Neuronal stem cell (in vitro differentiated cells): Measurements from ENCODE around the gene TUBE1.
A peak's percentile ranks its signal among the peaks of the same experiment; 100 is the strongest.
"Not testable (repeated sequence)": the region's sequence is repeated elsewhere in the genome, so short reads cannot be mapped to it uniquely, and the experiment has no call there.

ENCODE experiments used
- DNase-seq: peaks from one replicate; pipeline ENCODE4 v3.0.0-alpha.2; 2013; ENCODE audit warnings: low spot score
- H2AFZ ChIP-seq: one replicate; pipeline ENCODE4 v1.6.1; 2013; ENCODE audit warnings: mild to moderate bottlenecking, low read length, inconsistent platforms
- H2AK5ac ChIP-seq: 2 replicates; pipeline ENCODE4 v1.6.1; 2013; ENCODE audit warnings: low read depth, mild to moderate bottlenecking, inconsistent platforms, low read length, moderate library complexity, mixed read lengths
- H2BK120ac ChIP-seq: 2 replicates; pipeline ENCODE4 v1.6.1; 2013; ENCODE audit warnings: low read depth, mild to moderate bottlenecking, inconsistent platforms, low read length, moderate library complexity, mixed read lengths
- H2BK12ac ChIP-seq: one replicate; pipeline ENCODE4 v1.6.1; 2013; ENCODE audit warnings: low read length, inconsistent platforms
- H2BK15ac ChIP-seq: 2 replicates; pipeline ENCODE4 v1.6.1; 2013; ENCODE audit warnings: mild to moderate bottlenecking, low read length, inconsistent platforms, mixed read lengths
- H2BK5ac ChIP-seq: one replicate; pipeline ENCODE4 v1.6.1; 2013; ENCODE audit warnings: inconsistent platforms, mild to moderate bottlenecking, low read length, moderate library complexity
- H3K14ac ChIP-seq: one replicate; pipeline ENCODE4 v1.6.1; 2013; ENCODE audit warnings: low read length, inconsistent platforms
- H3K18ac ChIP-seq: 2 replicates; pipeline ENCODE4 v1.6.1; 2013; ENCODE audit warnings: low read length, inconsistent platforms
- H3K23ac ChIP-seq: 2 replicates; pipeline ENCODE4 v1.6.1; 2013; ENCODE audit warnings: low read depth, mild to moderate bottlenecking, mixed read lengths, low read length, inconsistent platforms; ENCODE audit not compliant: poor library complexity
- H3K27ac ChIP-seq: replicated peaks from 3 replicates; pipeline ENCODE4 v1.5.1; 2013; ENCODE audit warnings: low read length, inconsistent platforms
- H3K27me3 ChIP-seq, 3 experiments: 2 replicates each; pipeline ENCODE4 v1.6.1; 2013; ENCODE audit warnings: low read length in 3 of 3, mild to moderate bottlenecking in 2 of 3, inconsistent platforms in 1 of 3, low read depth in 1 of 3, mixed read lengths in 1 of 3, moderate library complexity in 1 of 3; ENCODE audit not compliant: control insufficient read depth in 3 of 3, insufficient read depth in 3 of 3
- H3K36me3 ChIP-seq, 2 donors: replicated peaks in 1 of 2; 2 replicates each; pipeline ENCODE4 v1.6.1; 2013; ENCODE audit warnings: low read length in 2 of 2; ENCODE audit not compliant: control insufficient read depth in 2 of 2, insufficient read depth in 2 of 2
- H3K4ac ChIP-seq: 2 replicates; pipeline ENCODE4 v1.6.1; 2013; ENCODE audit warnings: inconsistent platforms, mild to moderate bottlenecking, low read length, moderate library complexity
- H3K4me1 ChIP-seq, 2 donors: 1 replicate in 1 of 2; 2 replicates in 1 of 2; pipeline ENCODE4 v1.6.1; 2013; ENCODE audit warnings: low read length in 2 of 2, low read depth in 1 of 2; ENCODE audit not compliant: control insufficient read depth in 2 of 2, insufficient read depth in 1 of 2
- H3K4me2 ChIP-seq: one replicate; pipeline ENCODE4 v1.6.1; 2013; ENCODE audit warnings: mild to moderate bottlenecking, low read length, inconsistent platforms; ENCODE audit not compliant: insufficient read depth, poor library complexity, severe bottlenecking
- H3K4me3 ChIP-seq, 2 donors: 2 replicates each; pipeline ENCODE4 v1.5.1; 2013; ENCODE audit warnings: low read length in 2 of 2, mild to moderate bottlenecking in 2 of 2, inconsistent platforms in 1 of 2, moderate library complexity in 1 of 2
- H3K79me1 ChIP-seq: one replicate; pipeline ENCODE4 v1.6.1; 2013; ENCODE audit warnings: low read depth, mild to moderate bottlenecking, inconsistent platforms, low read length, moderate library complexity
- H3K9ac ChIP-seq: one replicate; pipeline ENCODE4 v1.6.1; 2013; ENCODE audit warnings: mild to moderate bottlenecking, low read depth, low read length, inconsistent platforms; ENCODE audit not compliant: poor library complexity
- H3K9me3 ChIP-seq, 2 donors: replicated peaks in 1 of 2; 2 replicates each; pipeline versions ENCODE3 to v1.6.1; 2013; ENCODE audit warnings: low read length in 2 of 2, mild to moderate bottlenecking in 2 of 2, inconsistent platforms in 1 of 2, low read depth in 1 of 2, mixed read lengths in 1 of 2, moderate library complexity in 1 of 2; ENCODE audit not compliant: control insufficient read depth in 2 of 2, insufficient read depth in 1 of 2
- H4K8ac ChIP-seq: one replicate; pipeline ENCODE4 v1.6.1; 2013; ENCODE audit warnings: low read depth, mild to moderate bottlenecking, inconsistent platforms, low read length, moderate library complexity
- H4K91ac ChIP-seq: one replicate; pipeline ENCODE4 v1.6.1; 2013; ENCODE audit warnings: low read length, low read depth, mild to moderate bottlenecking, inconsistent platforms; ENCODE audit not compliant: poor library complexity
- WGBS, 2 donors: extraction: QIAGEN DNeasy Blood & Tissue Kit; methylation state at CpG; one replicate each; pipeline ENCODE4 v1.1.7; 2013; ENCODE audit warnings: missing lambda C conversion rate in 2 of 2, mixed read lengths in 1 of 2; ENCODE audit not compliant: insufficient read length in 2 of 2, insufficient replicate concordance in 1 of 2; ENCODE audit errors: extremely low coverage in 2 of 2; 5-methylcytosine and 5-hydroxymethylcytosine counted together

TUBE1 gene

DNA sequence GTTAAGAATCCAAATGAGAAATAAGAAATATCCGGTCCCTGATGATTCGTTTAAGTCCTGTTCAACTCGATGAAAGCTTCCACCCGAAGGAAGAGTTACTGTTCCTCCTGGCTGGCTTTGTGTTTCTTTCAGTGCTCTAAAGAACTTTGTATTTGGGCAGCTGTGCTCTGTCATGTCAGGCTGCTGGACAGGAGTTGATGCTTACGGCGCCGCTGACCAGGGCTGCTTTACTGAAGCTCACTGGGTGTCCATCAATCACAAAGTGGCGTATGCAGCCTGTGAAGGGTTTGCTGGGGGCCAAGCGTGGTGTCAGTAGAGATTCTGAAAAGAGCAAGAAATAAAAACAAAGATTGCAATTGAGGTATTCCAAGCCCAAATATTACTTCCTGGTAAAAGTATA is 22.0 kb upstream of the TUBE1 start:
- H3K4me1 ChIP-seq: peaks cover 2 to 7% of the 10 kb centered on the region in 2 donors
- no peak overlapping the region for H2BK120ac ChIP-seq
- H3K4me2 ChIP-seq: no peak overlapping the region
- H3K27ac ChIP-seq: no peak overlapping the region
- H3K36me3 ChIP-seq: no peaks in the 10 kb centered on the region
- H3K27me3 ChIP-seq: no peaks in the 10 kb centered on the region
- no peak overlapping the region for H2BK12ac ChIP-seq
- H3K14ac ChIP-seq: no peak overlapping the region
- no peak overlapping the region for H3K9ac ChIP-seq
- H2AK5ac ChIP-seq: no peak overlapping the region
- H3K79me1 ChIP-seq: no peaks in the 10 kb centered on the region
- H3K18ac ChIP-seq: no peak overlapping the region
- no peak overlapping the region for H4K8ac ChIP-seq
- no peak overlapping the region for H2BK5ac ChIP-seq
- no peak overlapping the region for H3K4ac ChIP-seq
- no CpG with 5 or more reads among the region's 9 CpGs for WGBS, 2 donors
- no peak overlapping the region for H3K23ac ChIP-seq
- H3K4me3 ChIP-seq: peak overlapping the region in 1 of 2 donors; percentile 28
- no peak overlapping the region for H4K91ac ChIP-seq
- peak; percentile 24 for DNase-seq
- H2AFZ ChIP-seq: peak overlapping the region; percentile 84
- H2BK15ac ChIP-seq: no peak overlapping the region
- H3K9me3 ChIP-seq: no peaks in the 10 kb centered on the region

DNA sequence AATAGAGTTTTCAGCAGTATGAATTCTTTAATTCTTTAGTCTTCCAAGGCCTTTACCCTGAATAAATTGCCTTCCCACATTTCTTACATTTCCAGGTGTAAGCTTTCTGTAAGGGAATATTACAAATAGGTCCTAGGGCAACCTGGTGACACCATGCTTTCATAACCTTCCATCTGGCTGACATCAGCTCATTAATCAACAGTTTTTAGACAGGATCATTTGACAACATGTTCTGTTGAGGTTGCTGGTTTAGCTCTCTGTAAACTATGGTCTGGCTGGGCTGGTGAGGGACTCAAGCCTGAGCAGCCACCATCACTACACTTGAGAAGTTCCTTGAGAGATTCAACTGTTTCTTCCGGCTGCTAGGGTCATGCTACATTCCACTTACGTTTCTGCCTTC is 19.3 kb upstream of the TUBE1 start:
- no peaks in the 10 kb centered on the region for H3K36me3 ChIP-seq
- no CpG with 5 or more reads among the region's 2 CpGs for WGBS, 2 donors
- peaks cover 0 to 7% of the 10 kb centered on the region in 2 donors for H3K4me1 ChIP-seq

DNA sequence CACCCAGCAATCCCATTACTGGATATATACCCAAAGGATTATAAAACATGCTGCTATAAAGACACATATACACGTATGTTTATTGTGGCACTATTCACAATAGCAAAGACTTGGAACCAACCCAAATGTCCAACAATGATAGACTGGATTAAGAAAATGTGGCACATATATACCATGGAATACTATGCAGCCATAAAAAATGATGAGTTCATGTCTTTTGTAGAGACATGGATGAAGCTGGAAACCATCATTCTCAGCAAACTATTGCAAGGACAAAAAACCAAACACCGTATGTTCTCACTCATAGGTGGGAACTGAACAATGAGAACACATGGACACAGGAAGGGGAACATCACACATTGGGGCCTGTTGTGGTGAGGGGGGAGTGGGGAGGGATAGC is 18.7 kb upstream of the TUBE1 start:
- not testable (repeated sequence) for H3K18ac ChIP-seq, H3K4me2 ChIP-seq, H3K4me3 ChIP-seq, H3K9me3 ChIP-seq, H2AK5ac ChIP-seq, DNase-seq, H3K36me3 ChIP-seq, H2BK15ac ChIP-seq, H2BK12ac ChIP-seq, H4K91ac ChIP-seq, H4K8ac ChIP-seq, H3K4me1 ChIP-seq, H3K9ac ChIP-seq, H3K23ac ChIP-seq, H3K79me1 ChIP-seq, H2BK120ac ChIP-seq, H2BK5ac ChIP-seq, H3K4ac ChIP-seq, H2AFZ ChIP-seq, H3K27ac ChIP-seq, H3K27me3 ChIP-seq, H3K14ac ChIP-seq
- no CpG with 5 or more reads among the region's 2 CpGs for WGBS, 2 donors

More for the DNA sequence above, 19.3 kb upstream of the TUBE1 start:
- Histone ChIP-seq H2BK15ac (no peak overlapping the region), H2BK5ac (no peak overlapping the region), H3K27ac (no peak overlapping the region), H4K91ac (no peak overlapping the region), H3K4ac (no peak overlapping the region), H3K18ac (no peak overlapping the region), H4K8ac (no peak overlapping the region), H3K27me3 (no peaks in the 10 kb centered on the region), H3K4me3 (no peak overlapping the region), H3K9me3 (no peaks in the 10 kb centered on the region), H3K79me1 (no peaks in the 10 kb centered on the region), H2AFZ (no peak overlapping the region), H2BK120ac (no peak overlapping the region), H3K23ac (no peak overlapping the region), H2AK5ac (no peak overlapping the region), H3K9ac (no peak overlapping the region), H3K14ac (no peak overlapping the region), H3K4me2 (no peak overlapping the region), H2BK12ac (no peak overlapping the region)
- no peak for DNase-seq

DNA sequence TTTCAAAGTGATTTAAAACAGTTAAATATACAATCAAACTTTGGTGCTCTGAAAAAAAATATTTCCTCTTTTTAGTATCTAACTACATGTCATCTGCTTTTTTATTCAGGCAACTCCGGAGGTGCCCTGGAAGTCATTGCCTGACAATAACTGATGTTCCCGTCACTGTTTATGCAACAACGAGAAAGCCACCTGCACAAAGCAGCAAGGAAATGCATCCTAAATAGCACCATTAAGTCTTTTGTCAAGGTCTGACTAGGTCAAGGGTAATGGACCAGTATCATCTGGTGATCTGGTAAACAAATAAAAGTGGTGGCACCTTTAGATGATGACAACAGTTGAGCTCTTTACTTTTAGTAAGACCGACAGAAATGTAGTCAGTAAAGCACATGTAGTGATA is 13.3 kb upstream of the TUBE1 start:
- H3K9ac ChIP-seq: no peak overlapping the region
- no peak overlapping the region for H2BK15ac ChIP-seq
- no peak overlapping the region for H3K4me2 ChIP-seq
- peaks cover 0 to 24% of the 10 kb centered on the region in 2 donors for H3K36me3 ChIP-seq
- no peak overlapping the region for H3K18ac ChIP-seq
- no peak overlapping the region for H4K91ac ChIP-seq
- no peak overlapping the region for H2AFZ ChIP-seq
- no peak overlapping the region for H3K27ac ChIP-seq
- H3K4me1 ChIP-seq: no peaks in the 10 kb centered on the region
- H3K23ac ChIP-seq: no peak overlapping the region
- no peaks in the 10 kb centered on the region for H3K79me1 ChIP-seq
- H2BK12ac ChIP-seq: no peak overlapping the region
- H3K4me3 ChIP-seq: no peak overlapping the region
- no peak overlapping the region for H2BK5ac ChIP-seq
- no peak overlapping the region for H4K8ac ChIP-seq
- H3K27me3 ChIP-seq: no peaks in the 10 kb centered on the region
- H3K4ac ChIP-seq: no peak overlapping the region
- no peak for DNase-seq
- no peak overlapping the region for H2BK120ac ChIP-seq
- no peak overlapping the region for H2AK5ac ChIP-seq
- WGBS, 2 donors: no CpG with 5 or more reads among the region's 4 CpGs
- no peaks in the 10 kb centered on the region for H3K9me3 ChIP-seq
- H3K14ac ChIP-seq: no peak overlapping the region
